K562 (cell line): Measurements from ENCODE around the gene USP35. TPM values are rescaled to one million over a fixed set of nuclear protein-coding genes. Genes with fewer than 3 reads are reported as not detected.

Experiments
- ATAC-seq: fragments of 200-7000 bp; cut with Tn5 transposase; 3 replicates; pipeline ENCODE4 v1.9.1; 2020; ENCODE audit warnings: moderate library complexity
- BruUV-seq: library from RNA; stranded (reverse); fragments of 400-500 nt; replicated peaks from 2 replicates; lab custom pipeline; 2021; lab: Mats Ljungman, UMichigan
- CTCF ChIA-PET: fragments of 300-600 bp; formaldehyde crosslinking; extraction: SDS; loops from one replicate; lab custom pipeline; 2021; ENCODE audit warnings: low intra/inter-chr PET ratio; lab: Yijun Ruan, JAX
- POLR2A ChIA-PET: fragments of 300-600, 350-650 bp; sonication (Branson Sonifier 250); formaldehyde crosslinking; extraction: SDS; loops from one replicate; lab custom pipeline; 2021; ENCODE audit warnings: antibody characterized with exemption, inconsistent platforms; lab: Yijun Ruan, JAX
- DNase-seq, 4 experiments: peaks; one replicate each; pipeline versions ENCODE4 v3.0.0 to v3.0.0-alpha.2; 2011 to 2018; ENCODE audit warnings: low spot score in 3 of 4, mixed read lengths in 3 of 4; ENCODE audit errors: extremely low read depth in 1 of 4
- FAIRE-seq: peaks from 2 replicates; lab custom pipeline; 2011; peaks lifted over from hg19 to GRCh38; lab: Jason Lieb, UNC
- H2AFZ ChIP-seq: 2 replicates; pipeline ENCODE4 v1.6.0; 2011; ENCODE audit warnings: low read depth, low read length, control low read depth, inconsistent platforms
- H3K27ac ChIP-seq: fragments of 200-600 bp; 3 replicates; pipeline ENCODE4 v1.8.0; 2011; ENCODE audit warnings: low read depth, mild to moderate bottlenecking, control low read depth, inconsistent platforms, low read length, moderate library complexity, mixed read lengths; ENCODE audit errors: extremely low read depth
- H3K27me3 ChIP-seq, 2 experiments: fragments of 300-600 bp in 1 of 2; 2 replicates in 1 of 2; 3 replicates in 1 of 2; pipeline versions ENCODE4 v1.6.0 to v1.8.0; 2011; ENCODE audit warnings: inconsistent platforms in 2 of 2, low read length in 2 of 2, mild to moderate bottlenecking in 1 of 2, mixed read lengths in 1 of 2, moderate library complexity in 1 of 2; ENCODE audit not compliant: control insufficient read depth in 2 of 2, insufficient read depth in 2 of 2
- H3K36me3 ChIP-seq: fragments of 300-600 bp; 3 replicates; pipeline ENCODE4 v1.8.0; 2011; ENCODE audit warnings: mild to moderate bottlenecking, low read length, inconsistent platforms; ENCODE audit not compliant: control insufficient read depth, insufficient read depth
- H3K4me1 ChIP-seq, 2 experiments: fragments of 200-600 bp in 1 of 2; replicated peaks in 1 of 2; 2 replicates in 1 of 2; 3 replicates in 1 of 2; pipeline versions ENCODE4 v1.5.1 to v1.8.0; 2011; ENCODE audit warnings: inconsistent platforms in 2 of 2, low read length in 2 of 2, mild to moderate bottlenecking in 1 of 2, mixed read lengths in 1 of 2, moderate library complexity in 1 of 2; ENCODE audit not compliant: control insufficient read depth in 2 of 2, insufficient read depth in 2 of 2
- H3K4me2 ChIP-seq: 2 replicates; pipeline ENCODE4 v1.6.1; 2011; ENCODE audit warnings: low read length, control low read depth, inconsistent platforms, mixed read lengths; ENCODE audit not compliant: insufficient read depth
- H3K4me3 ChIP-seq: fragments of 200-600 bp; sonication (generic), shearing (Covaris generic); 2 replicates; pipeline ENCODE4 v1.5.1; 2016; ENCODE audit warnings: control low read depth, inconsistent platforms
- H3K79me2 ChIP-seq: fragments of 200-600 bp; 3 replicates; pipeline ENCODE4 v1.8.0; 2011; ENCODE audit warnings: low read length, inconsistent platforms; ENCODE audit not compliant: control insufficient read depth, insufficient read depth
- H3K9ac ChIP-seq, 2 experiments: 2 replicates each; pipeline versions ENCODE4 v1.6.0 to v1.6.1; 2011; ENCODE audit warnings: low read depth in 2 of 2, low read length in 2 of 2, control low read depth in 1 of 2, inconsistent platforms in 1 of 2, mild to moderate bottlenecking in 1 of 2, mixed read lengths in 1 of 2; ENCODE audit not compliant: insufficient read depth in 1 of 2
- H3K9me1 ChIP-seq: one replicate; pipeline ENCODE4 v1.6.0; 2011; ENCODE audit warnings: inconsistent platforms, mild to moderate bottlenecking, low read length, moderate library complexity; ENCODE audit not compliant: control insufficient read depth, insufficient read depth
- H3K9me3 ChIP-seq: replicated peaks from 2 replicates; pipeline ENCODE4 v1.5.1; 2011; ENCODE audit warnings: low read depth, low read length, inconsistent platforms; ENCODE audit not compliant: control insufficient read depth, insufficient read depth
- H4K20me1 ChIP-seq: replicated peaks from 2 replicates; pipeline ENCODE4 v1.6.1; 2011; ENCODE audit warnings: low read length, inconsistent platforms, mixed read lengths; ENCODE audit not compliant: control insufficient read depth, insufficient read depth
- CHCHD3 ChIP-seq: fragments of 250-450 bp; sonication (Bioruptor Pico); IDR thresholded peaks from 2 replicates; pipeline ENCODE4 v2.1.2; 2022; ENCODE audit warnings: mild to moderate bottlenecking
- E2F8 ChIP-seq: fragments of 450-650 bp; IDR thresholded peaks from 2 replicates; pipeline ENCODE4 v1.7.1; 2018; ENCODE audit warnings: mild to moderate bottlenecking, low read depth; ENCODE audit not compliant: partially characterized antibody
- ETV6 ChIP-seq, 3 experiments: fragments of 150-350 bp in 1 of 3; sonication (generic) in 1 of 3; formaldehyde crosslinking in 1 of 3; IDR thresholded peaks; 2 replicates each; pipeline versions ENCODE4 v1.6.1 to v1.8.0; 2014 to 2022; ENCODE audit warnings: borderline replicate concordance in 2 of 3, low read depth in 2 of 3, antibody characterized with exemption in 1 of 3, low read length in 1 of 3, mild to moderate bottlenecking in 1 of 3, missing genetic modification reagents in 1 of 3
- POLR2AphosphoS2 ChIP-seq: IDR thresholded peaks from 2 replicates; pipeline ENCODE4 v1.6.1; 2012; ENCODE audit warnings: low read length, improper control_type of control experiment
- POLR2B ChIP-seq: fragments of 450-650 bp; IDR thresholded peaks from 2 replicates; pipeline ENCODE4 v1.6.1; 2018; ENCODE audit warnings: low read depth; ENCODE audit not compliant: partially characterized antibody
- WGBS: fragments of 100-300 bp; shearing (Covaris generic); methylation state at CpG from one replicate; pipeline ENCODE4 v1.1.6; 2016; ENCODE audit warnings: low coverage, mixed read lengths; ENCODE audit not compliant: insufficient coverage; ENCODE audit errors: missing lambda C conversion rate; 5-methylcytosine and 5-hydroxymethylcytosine counted together
- in situ Hi-C: fragments of 300-500 bp; cut with MboI; formaldehyde crosslinking; loops from 4 replicates; pipeline ENCODE4 v1.15.0; 2018; ENCODE audit warnings: inconsistent platforms, mixed read lengths
- intact Hi-C: fragments of 100-400 bp; cut with micrococcal nuclease; formaldehyde crosslinking; loops from 2 replicates; pipeline ENCODE4 v1.14.2; 2022
- polyA plus RNA-seq, 8 experiments: library from polyadenylated mRNA; depleted of rRNA in 4 of 8; stranded (reverse) in 5 of 8; unstranded in 3 of 8; fragments of >200 nt; fragmentation: Nextera tagmentation in 2 of 8; fragmentation: Illumina TruSeq in 1 of 8; extraction: Ambion mirVana in 2 of 8; extraction: Trizol in 1 of 8; gene quantifications; 2 replicates each; pipeline versions ENCODE4 v1.2.1 to v1.2.3, GENCODE V29; 2011 to 2014; ENCODE audit warnings: inconsistent platforms in 1 of 8, missing spikeins in 1 of 8
- total RNA-seq, 7 experiments: library from RNA; depleted of rRNA in 6 of 7; stranded (reverse); fragments of >200 nt in 6 of 7; fragmentation: Illumina TruSeq in 2 of 7; extraction: Trizol in 2 of 7; gene quantifications; 2 replicates each; pipeline versions ENCODE4 v1.2.1 to v1.2.3, GENCODE V29; 2011 to 2021; ENCODE audit warnings: low replicate concordance in 1 of 7

USP35 gene
- total and polyA plus RNA-seq, 9 of the 15 experiments (the other 6 are each of a cell fraction or from before 2014, with no cell fraction given), result 0.01 to 4.8 (median 3.6) TPM

- intact Hi-C loops (no loop called here), in situ Hi-C loops (no loop called here)
- Histone ChIP-seq H3K9me3 (no peaks in the 10 kb centered on the region), H4K20me1 (no peaks in the 10 kb centered on the region), H3K27me3 (no peaks in the 10 kb centered on the region), H3K4me2 (no peak overlapping the region), H3K36me3 (peaks cover 63% of the 10 kb centered on the region; the same call in 2 of the 3 replicates), H3K79me2 (no peaks in the 10 kb centered on the region), H3K27ac (no peak overlapping the region), H3K4me1 (peaks cover 5 to 12% of the 10 kb centered on the region in 2 experiments; a peak in 4 of 5 replicates), H3K4me3 (no peak overlapping the region), H3K9me1 (peaks cover 3% of the 10 kb centered on the region), H3K9ac (no peak overlapping the region), H2AFZ (no peak overlapping the region)
- ATAC-seq (peak; percentile 4), DNase-seq (no peak), FAIRE-seq (no peak)
- ChIA-PET CTCF (no interaction called here), POLR2A (interaction anchor here (0.7 to 1.1 kb wide), 3 partner anchors 10 to 202 kb away, joined by 3 to 4 read pairs (median 4); no protein-coding TSS in a partner anchor)
- 83% methylated on average over 8 of the region's 8 CpGs for WGBS
- TF ChIP-seq POLR2AphosphoS2 (peak; percentile 66; the same call in 1 of the 2 replicates), E2F8 (peak; percentile 18), POLR2B (peak; percentile 19), ETV6 (IDR thresholded peaks at IDR 0.05; ENCODE audit: borderline replicate concordance in 1 of 2, low read depth in 2 of 2, low read length in 1 of 2) (no peak), ETV6 (CRISPR knock-in tag; IDR thresholded peaks at IDR 0.05; ENCODE audit: borderline replicate concordance) (no peak), CHCHD3 (CRISPR knock-in tag) (no peak)
- no TSS peak for BruUV-seq
Measured at GRCh38 chr11:78213526-78214330, 25.0 kb downstream of the USP35 start.
